ENCODE data around the gene TTC17.

Gene TTC17, protein sequence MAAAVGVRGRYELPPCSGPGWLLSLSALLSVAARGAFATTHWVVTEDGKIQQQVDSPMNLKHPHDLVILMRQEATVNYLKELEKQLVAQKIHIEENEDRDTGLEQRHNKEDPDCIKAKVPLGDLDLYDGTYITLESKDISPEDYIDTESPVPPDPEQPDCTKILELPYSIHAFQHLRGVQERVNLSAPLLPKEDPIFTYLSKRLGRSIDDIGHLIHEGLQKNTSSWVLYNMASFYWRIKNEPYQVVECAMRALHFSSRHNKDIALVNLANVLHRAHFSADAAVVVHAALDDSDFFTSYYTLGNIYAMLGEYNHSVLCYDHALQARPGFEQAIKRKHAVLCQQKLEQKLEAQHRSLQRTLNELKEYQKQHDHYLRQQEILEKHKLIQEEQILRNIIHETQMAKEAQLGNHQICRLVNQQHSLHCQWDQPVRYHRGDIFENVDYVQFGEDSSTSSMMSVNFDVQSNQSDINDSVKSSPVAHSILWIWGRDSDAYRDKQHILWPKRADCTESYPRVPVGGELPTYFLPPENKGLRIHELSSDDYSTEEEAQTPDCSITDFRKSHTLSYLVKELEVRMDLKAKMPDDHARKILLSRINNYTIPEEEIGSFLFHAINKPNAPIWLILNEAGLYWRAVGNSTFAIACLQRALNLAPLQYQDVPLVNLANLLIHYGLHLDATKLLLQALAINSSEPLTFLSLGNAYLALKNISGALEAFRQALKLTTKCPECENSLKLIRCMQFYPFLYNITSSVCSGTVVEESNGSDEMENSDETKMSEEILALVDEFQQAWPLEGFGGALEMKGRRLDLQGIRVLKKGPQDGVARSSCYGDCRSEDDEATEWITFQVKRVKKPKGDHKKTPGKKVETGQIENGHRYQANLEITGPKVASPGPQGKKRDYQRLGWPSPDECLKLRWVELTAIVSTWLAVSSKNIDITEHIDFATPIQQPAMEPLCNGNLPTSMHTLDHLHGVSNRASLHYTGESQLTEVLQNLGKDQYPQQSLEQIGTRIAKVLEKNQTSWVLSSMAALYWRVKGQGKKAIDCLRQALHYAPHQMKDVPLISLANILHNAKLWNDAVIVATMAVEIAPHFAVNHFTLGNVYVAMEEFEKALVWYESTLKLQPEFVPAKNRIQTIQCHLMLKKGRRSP

DNA sequence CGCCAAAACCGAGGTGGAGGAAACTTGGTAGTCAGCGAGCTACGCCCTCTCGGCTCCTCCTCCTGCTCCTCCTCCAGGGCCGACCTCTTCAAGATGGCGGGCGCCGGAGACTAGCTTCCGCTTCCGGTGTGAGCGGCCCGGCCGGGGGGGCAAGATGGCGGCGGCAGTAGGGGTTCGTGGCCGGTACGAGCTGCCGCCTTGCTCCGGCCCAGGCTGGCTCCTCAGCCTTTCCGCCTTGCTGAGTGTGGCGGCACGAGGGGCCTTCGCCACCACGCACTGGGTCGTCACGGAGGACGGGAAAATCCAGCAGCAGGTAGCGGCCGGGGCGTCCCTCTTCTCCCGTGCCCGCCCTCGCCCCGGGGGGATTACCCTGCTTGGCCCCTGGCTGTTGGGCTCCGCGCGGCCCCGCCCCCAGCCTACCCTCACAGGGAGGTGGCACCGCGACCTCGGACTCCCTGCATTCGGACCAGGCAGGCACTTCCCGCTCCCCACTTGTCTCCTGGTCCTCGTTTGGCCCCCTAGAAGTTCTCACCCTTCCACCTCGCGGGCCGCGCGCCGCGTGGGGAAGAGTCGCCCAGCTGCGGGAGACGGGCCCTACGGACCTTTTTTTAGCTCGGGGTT lies at the start of gene TTC17:
TSS of gene TTC17 (plus strand) at position 120 of the 621 bp plus-strand sequence. CDS start at position 155, 35 bp downstream.
- peak; percentile 90 for DNase-seq (ENCODE audit: low spot score)
- TF ChIP-seq, protein P1, sequence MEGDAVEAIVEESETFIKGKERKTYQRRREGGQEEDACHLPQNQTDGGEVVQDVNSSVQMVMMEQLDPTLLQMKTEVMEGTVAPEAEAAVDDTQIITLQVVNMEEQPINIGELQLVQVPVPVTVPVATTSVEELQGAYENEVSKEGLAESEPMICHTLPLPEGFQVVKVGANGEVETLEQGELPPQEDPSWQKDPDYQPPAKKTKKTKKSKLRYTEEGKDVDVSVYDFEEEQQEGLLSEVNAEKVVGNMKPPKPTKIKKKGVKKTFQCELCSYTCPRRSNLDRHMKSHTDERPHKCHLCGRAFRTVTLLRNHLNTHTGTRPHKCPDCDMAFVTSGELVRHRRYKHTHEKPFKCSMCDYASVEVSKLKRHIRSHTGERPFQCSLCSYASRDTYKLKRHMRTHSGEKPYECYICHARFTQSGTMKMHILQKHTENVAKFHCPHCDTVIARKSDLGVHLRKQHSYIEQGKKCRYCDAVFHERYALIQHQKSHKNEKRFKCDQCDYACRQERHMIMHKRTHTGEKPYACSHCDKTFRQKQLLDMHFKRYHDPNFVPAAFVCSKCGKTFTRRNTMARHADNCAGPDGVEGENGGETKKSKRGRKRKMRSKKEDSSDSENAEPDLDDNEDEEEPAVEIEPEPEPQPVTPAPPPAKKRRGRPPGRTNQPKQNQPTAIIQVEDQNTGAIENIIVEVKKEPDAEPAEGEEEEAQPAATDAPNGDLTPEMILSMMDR (IDR thresholded peaks at IDR 0.05; ENCODE audit: extremely low read depth, insufficient read depth, missing control alignments), result no peak
- in situ Hi-C loops (cut with MboI; ENCODE audit: low pct_unique_long_range_greater_than_20kb, low sequenced_read_pairs, unreplicated experiment), result no loop called here

DNA sequence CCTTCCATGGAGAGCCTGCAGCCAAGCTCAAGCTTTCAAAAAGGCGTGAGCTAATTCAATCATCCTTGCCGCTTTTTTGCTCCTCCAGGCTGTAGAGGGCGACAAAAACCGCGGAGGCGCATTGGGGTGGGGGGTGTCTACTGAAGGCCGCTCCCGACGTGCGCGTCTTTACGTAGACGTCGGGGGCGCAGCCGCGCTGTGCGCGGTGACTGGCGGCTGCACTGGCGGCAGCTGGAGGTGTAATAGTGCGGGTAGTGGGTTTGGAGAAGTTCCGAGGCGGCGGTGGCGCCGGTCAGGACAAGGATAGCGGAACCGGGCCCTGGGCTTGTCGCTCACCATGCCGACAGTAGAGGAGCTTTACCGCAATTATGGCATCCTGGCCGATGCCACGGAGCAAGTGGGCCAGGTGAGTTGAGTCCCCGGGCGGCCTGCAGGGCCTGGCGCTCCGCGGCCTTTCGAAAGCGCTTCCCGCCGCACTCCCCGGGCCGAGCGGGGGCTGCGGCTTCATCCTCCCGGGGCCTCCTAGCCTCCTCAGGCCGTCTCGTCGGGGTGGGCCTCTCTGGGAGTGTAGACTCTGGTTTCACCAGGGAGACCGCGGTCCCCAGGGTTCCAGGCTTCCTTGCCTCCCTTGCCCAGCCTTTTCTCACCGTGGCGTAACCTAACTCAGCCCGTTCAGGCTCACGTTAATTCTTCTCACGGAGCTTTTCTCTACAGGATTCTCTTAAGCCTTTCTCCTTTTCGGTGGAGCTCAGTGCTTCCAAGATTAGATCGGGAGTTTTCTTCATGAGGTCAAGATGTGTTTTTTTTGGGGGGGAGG lies 46.7 kb upstream of the TTC17 start, which contains the start of gene API5:
TSS of gene API5 (plus strand) at position 206 of the 817 bp plus-strand sequence. CDS start at position 338, 132 bp downstream.
- in situ Hi-C loops (cut with MboI; ENCODE audit: low pct_unique_long_range_greater_than_20kb, low sequenced_read_pairs, unreplicated experiment), result no loop called here
- DNase-seq (ENCODE audit: low spot score), result peak; percentile 84

DNA sequence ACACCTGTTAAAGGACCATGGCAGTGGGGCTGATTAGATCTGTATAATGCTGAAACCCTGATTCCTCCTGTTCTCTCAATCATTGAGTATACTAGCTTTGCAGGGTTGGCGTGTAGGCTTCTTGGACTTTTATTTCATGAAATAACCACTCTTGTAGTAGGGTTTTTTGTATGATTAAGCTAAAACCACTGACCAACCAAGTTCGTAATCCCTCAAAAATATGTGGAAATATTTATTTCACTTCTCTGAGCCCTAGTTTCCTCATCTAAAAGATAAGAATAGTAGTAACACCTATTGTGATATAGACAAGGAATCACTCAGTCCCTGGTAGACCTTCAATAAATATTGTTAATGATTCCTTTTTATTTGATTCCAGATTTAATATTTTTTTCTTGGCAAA lies 42.8 kb upstream of the TTC17 start:
- TF ChIP-seq, protein P1 (IDR thresholded peaks at IDR 0.05; ENCODE audit: extremely low read depth, insufficient read depth, missing control alignments), result no peak
- in situ Hi-C loops (cut with MboI; ENCODE audit: low pct_unique_long_range_greater_than_20kb, low sequenced_read_pairs, unreplicated experiment), result no loop called here
- DNase-seq (ENCODE audit: low spot score), result no peak

More for the DNA sequence above, 46.7 kb upstream of the TTC17 start, which contains the start of gene API5:
- TF ChIP-seq, protein P1 (IDR thresholded peaks at IDR 0.05; ENCODE audit: extremely low read depth, insufficient read depth, missing control alignments), result peak; percentile 87

DNA sequence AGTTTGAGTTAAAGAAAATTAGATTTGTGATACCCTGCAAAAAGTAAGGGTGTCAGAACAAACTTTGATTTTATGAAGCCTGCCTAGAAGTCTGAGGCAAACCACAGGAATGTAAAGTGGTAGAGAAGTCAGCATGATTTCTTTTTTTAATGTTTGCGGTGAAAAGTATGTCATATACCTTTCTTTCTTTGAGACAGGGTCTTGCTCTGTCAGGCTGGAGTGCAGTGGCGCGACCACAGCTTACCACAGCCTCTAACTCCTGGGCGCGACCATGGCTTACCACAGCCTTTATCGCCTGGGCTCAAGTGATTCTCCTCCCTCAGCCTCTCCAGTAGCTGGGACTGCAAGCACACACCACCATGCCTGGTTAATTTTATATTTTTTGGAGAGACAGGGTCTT lies 42.3 kb upstream of the TTC17 start:
- TF ChIP-seq, protein P1 (IDR thresholded peaks at IDR 0.05; ENCODE audit: extremely low read depth, insufficient read depth, missing control alignments), result no peak
- in situ Hi-C loops (cut with MboI; ENCODE audit: low pct_unique_long_range_greater_than_20kb, low sequenced_read_pairs, unreplicated experiment), result no loop called here
- no peak for DNase-seq (ENCODE audit: low spot score)

DNA sequence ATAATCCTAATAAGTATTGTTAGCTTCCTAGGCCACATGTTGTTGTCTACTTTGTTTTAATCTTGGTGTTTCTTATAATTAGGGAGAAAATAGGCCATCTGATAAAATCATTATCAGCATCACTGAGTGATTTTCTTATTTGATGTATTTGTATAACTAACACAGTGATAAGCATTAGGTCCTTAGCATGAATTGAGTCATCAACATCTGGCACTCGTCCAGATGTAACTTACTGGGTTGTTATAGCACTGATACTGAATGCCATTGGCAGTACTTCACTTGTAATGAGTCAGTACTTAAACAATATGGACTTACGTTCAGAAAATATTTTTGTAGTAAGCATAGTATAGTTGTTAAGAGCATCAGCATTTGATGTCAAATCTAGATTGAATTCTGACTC lies 30.7 kb upstream of the TTC17 start:
- TF ChIP-seq, protein P1 (IDR thresholded peaks at IDR 0.05; ENCODE audit: extremely low read depth, insufficient read depth, missing control alignments), result no peak
- in situ Hi-C loops (cut with MboI; ENCODE audit: low pct_unique_long_range_greater_than_20kb, low sequenced_read_pairs, unreplicated experiment), result no loop called here
- no peak for DNase-seq (ENCODE audit: low spot score)
